ENCODE measurements around the gene PEPD. TPM values are rescaled to one million over a fixed set of nuclear protein-coding genes. Genes with fewer than 3 reads are reported as not detected.
A peak's percentile ranks its signal among the peaks of the same experiment; 100 is the strongest.

PEPD gene
- total RNA-seq, 3 donors from 2014 or later = 42.1 to 127 (median 82.3) TPM

DNA sequence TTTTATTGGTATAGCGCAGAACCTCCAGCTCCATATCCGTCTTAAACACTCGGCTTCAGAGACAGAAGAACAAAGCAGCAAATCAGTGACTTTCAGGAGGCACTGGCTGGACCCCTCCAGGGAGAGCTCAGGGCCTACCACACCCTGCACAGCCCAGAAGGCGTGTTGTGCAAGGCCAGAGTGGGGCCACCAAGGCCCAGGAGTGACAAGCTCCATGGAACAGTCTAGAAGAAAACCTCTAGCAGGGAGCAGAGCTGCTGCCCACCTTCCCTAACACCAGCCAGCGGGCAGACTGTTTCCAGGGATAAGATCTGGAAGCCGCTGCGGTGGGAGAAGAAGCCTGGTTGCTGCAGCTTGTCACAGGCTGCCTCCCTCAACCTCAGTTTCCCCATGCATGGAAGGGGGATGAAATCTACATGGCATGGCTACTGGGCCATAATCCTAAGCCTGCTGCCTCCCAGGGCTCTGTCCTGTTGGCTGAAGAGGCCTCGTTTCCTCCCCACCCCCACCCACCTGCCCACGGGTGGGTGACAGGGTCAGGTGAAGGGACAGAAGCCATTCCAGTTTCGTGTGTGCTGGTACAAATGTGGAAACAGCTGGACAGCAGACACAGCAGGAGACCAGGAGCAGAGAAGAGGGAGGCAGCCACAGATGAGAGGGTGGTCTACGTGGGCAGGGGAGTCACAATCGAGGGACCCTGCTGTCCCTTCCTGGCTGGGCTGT lies 57.4 kb downstream of the PEPD start:
- H3K9me3 ChIP-seq = no peaks in the 10 kb centered on the region
- intact Hi-C loops (cut with DNase I; ENCODE audit: low total_unique reads) = loop anchor here (10.0 kb wide), 1 partner anchor 71 kb away; no protein-coding TSS in a partner anchor
- peak in 1 of 2 donors; percentile 15 for DNase-seq (ENCODE audit: low spot score in 2 of 2)
- H3K36me3 ChIP-seq = no peaks in the 10 kb centered on the region
- no peak for TF ChIP-seq POLR2A (IDR thresholded peaks at IDR 0.05)
- TF ChIP-seq POLR2AphosphoS5 (IDR thresholded peaks at IDR 0.05) = no peak
- TF ChIP-seq, protein P1, sequence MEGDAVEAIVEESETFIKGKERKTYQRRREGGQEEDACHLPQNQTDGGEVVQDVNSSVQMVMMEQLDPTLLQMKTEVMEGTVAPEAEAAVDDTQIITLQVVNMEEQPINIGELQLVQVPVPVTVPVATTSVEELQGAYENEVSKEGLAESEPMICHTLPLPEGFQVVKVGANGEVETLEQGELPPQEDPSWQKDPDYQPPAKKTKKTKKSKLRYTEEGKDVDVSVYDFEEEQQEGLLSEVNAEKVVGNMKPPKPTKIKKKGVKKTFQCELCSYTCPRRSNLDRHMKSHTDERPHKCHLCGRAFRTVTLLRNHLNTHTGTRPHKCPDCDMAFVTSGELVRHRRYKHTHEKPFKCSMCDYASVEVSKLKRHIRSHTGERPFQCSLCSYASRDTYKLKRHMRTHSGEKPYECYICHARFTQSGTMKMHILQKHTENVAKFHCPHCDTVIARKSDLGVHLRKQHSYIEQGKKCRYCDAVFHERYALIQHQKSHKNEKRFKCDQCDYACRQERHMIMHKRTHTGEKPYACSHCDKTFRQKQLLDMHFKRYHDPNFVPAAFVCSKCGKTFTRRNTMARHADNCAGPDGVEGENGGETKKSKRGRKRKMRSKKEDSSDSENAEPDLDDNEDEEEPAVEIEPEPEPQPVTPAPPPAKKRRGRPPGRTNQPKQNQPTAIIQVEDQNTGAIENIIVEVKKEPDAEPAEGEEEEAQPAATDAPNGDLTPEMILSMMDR (IDR thresholded peaks at IDR 0.05) = no peak
- H3K4me1 ChIP-seq = no peaks in the 10 kb centered on the region
- H3K27ac ChIP-seq = no peak overlapping the region
- no peak overlapping the region for H3K4me3 ChIP-seq
- H3K27me3 ChIP-seq = no peaks in the 10 kb centered on the region

DNA sequence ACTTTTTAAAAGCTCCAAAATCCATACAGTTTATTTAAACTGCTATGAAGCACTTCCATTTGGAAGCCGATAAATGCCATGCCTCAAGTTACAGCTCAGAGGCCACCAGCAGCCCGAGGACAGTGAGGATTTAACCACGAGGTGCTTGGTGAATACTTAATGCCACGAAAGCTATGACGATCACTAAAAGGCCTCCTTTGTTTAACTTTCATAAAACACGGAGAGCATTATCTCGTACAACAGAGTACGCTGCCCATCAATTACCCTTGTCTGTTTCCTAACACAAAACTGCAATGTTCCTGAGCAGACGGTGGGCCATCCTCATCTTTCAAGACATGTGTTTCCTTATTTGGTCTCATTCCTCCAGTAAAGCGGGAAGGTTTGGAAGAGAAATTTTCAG lies 58.4 kb downstream of the PEPD start:
- H3K27ac ChIP-seq = no peak overlapping the region
- intact Hi-C loops (cut with DNase I; ENCODE audit: low total_unique reads) = loop anchor here (10.0 kb wide), 1 partner anchor 72 kb away; no protein-coding TSS in a partner anchor
- DNase-seq (ENCODE audit: low spot score in 2 of 2) = peak in 1 of 2 donors; percentile 6
- H3K9me3 ChIP-seq = no peaks in the 10 kb centered on the region
- TF ChIP-seq, protein P1 (IDR thresholded peaks at IDR 0.05) = no peak
- TF ChIP-seq POLR2A (IDR thresholded peaks at IDR 0.05) (no peak), POLR2AphosphoS5 (IDR thresholded peaks at IDR 0.05) (no peak)
- no peak overlapping the region for H3K4me3 ChIP-seq
- no peaks in the 10 kb centered on the region for H3K4me1 ChIP-seq
- H3K36me3 ChIP-seq = no peaks in the 10 kb centered on the region
- no peaks in the 10 kb centered on the region for H3K27me3 ChIP-seq

DNA sequence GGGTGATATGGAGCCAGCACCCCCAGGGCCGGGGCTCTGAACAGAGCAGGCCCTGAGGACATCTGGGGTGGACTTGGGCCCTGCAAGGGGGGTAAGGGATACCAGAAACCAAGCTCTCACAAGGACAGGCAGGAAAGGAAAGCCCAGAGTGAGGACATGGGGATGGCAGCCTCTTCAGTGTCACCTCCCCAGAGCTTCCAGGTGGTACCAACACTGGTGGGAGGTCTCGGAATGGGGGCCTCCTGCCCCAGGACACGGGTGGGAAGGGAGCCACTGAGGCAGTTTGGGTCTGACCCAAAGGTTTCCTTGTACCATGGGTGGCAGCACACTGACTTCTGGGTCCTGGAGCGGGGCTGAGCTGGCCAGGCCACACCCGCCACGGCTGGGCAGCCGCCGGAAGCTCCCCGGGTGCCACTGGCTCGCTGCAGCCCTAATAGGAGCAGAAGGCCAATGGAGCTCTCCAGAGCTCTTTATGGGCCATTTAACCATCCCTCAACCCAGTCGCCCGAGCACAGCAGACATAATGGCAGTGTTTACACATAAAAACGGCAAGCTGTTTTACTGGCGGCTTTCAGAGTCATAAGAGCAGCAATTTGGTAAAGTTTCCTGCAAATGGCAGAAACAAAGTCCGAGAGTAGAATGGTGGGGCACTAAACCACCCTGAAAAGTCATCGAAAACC lies 59.3 kb downstream of the PEPD start:
- TF ChIP-seq POLR2AphosphoS5 (IDR thresholded peaks at IDR 0.05) = no peak
- TF ChIP-seq POLR2A (IDR thresholded peaks at IDR 0.05) = no peak
- TF ChIP-seq, protein P1 (IDR thresholded peaks at IDR 0.05) = no peak

GRCh38 chr19:33461256-33462111 lies 60.1 kb downstream of the PEPD start:
- intact Hi-C loops (cut with DNase I; ENCODE audit: low total_unique reads) = loop anchor here (10.0 kb wide), 1 partner anchor 73 kb away; no protein-coding TSS in a partner anchor
- DNase-seq (ENCODE audit: low spot score in 2 of 2) = peak in 1 of 2 donors; percentile 48
- no peaks in the 10 kb centered on the region for H3K36me3 ChIP-seq

More for the DNA sequence above, 59.3 kb downstream of the PEPD start:
- no peak overlapping the region for H3K27ac ChIP-seq
- intact Hi-C loops (cut with DNase I; ENCODE audit: low total_unique reads) = loop anchor here (10.0 kb wide), 1 partner anchor 73 kb away; no protein-coding TSS in a partner anchor
- H3K9me3 ChIP-seq = no peaks in the 10 kb centered on the region
- H3K36me3 ChIP-seq = no peaks in the 10 kb centered on the region
- no peaks in the 10 kb centered on the region for H3K4me1 ChIP-seq
- H3K27me3 ChIP-seq = no peaks in the 10 kb centered on the region
- no peak overlapping the region for H3K4me3 ChIP-seq
- DNase-seq (ENCODE audit: low spot score in 2 of 2) = peak in 1 of 2 donors; percentile 40

More at GRCh38 chr19:33461256-33462111, 60.1 kb downstream of the PEPD start:
- Histone ChIP-seq H3K4me3 (no peak overlapping the region), H3K9me3 (no peaks in the 10 kb centered on the region), H3K27ac (no peak overlapping the region), H3K27me3 (no peaks in the 10 kb centered on the region), H3K4me1 (no peaks in the 10 kb centered on the region)
- TF ChIP-seq POLR2AphosphoS5 (IDR thresholded peaks at IDR 0.05) (no peak), POLR2A (IDR thresholded peaks at IDR 0.05) (no peak)
- TF ChIP-seq, protein P1 (IDR thresholded peaks at IDR 0.05) = no peak
